Measurements from ENCODE around the gene LRWD1. TPM values are rescaled to one million over a fixed set of nuclear protein-coding genes. Genes with fewer than 3 reads are reported as not detected.

The LRWD1 gene
- total and polyA plus RNA-seq, 11 donors: 4.7 to 26.4 (median 9.7) TPM

DNA sequence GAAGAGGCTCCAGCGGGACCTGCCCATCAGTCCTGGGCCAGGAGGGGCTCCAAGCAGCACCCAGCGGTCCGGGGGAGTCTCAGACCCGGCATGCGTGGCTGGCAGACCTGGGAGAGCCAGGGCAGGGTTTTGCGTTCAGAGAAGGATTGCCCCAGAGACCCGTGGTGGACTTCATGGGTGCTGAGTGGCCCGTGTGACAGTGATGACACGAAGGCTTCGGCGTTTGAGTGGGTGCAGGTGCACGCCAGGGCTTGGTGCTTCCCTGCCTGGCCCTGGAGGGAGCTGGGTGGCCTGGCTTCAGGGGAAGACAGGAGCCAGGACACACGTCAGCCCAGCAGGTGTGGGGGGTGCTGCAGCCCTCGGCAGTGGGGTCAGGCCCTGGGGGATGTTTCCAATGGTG lies 17.5 kb upstream of the LRWD1 start:
- intact Hi-C loops (cut with DNase I): no loop called here
- no peaks in the 10 kb centered on the region for H3K27me3 ChIP-seq
- H3K4me3 ChIP-seq: no peak overlapping the region
- ATAC-seq: no peak
- no peak overlapping the region for H3K27ac ChIP-seq
- no peak for TF ChIP-seq POLR2A (IDR thresholded peaks at IDR 0.05)
- TF ChIP-seq, protein P1, sequence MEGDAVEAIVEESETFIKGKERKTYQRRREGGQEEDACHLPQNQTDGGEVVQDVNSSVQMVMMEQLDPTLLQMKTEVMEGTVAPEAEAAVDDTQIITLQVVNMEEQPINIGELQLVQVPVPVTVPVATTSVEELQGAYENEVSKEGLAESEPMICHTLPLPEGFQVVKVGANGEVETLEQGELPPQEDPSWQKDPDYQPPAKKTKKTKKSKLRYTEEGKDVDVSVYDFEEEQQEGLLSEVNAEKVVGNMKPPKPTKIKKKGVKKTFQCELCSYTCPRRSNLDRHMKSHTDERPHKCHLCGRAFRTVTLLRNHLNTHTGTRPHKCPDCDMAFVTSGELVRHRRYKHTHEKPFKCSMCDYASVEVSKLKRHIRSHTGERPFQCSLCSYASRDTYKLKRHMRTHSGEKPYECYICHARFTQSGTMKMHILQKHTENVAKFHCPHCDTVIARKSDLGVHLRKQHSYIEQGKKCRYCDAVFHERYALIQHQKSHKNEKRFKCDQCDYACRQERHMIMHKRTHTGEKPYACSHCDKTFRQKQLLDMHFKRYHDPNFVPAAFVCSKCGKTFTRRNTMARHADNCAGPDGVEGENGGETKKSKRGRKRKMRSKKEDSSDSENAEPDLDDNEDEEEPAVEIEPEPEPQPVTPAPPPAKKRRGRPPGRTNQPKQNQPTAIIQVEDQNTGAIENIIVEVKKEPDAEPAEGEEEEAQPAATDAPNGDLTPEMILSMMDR (IDR thresholded peaks at IDR 0.05): no peak
- H3K9me3 ChIP-seq: no peaks in the 10 kb centered on the region
- DNase-seq: no peak
- H3K4me1 ChIP-seq: peaks cover 0 to 4% (median 0%) of the 10 kb centered on the region in 12 donors
- peaks cover 0 to 37% (median 4%) of the 10 kb centered on the region in 9 donors for H3K36me3 ChIP-seq
- WGBS, 4 donors: 86 to 91% (median 87%) methylated on average over 13 to 14 of the region's 14 CpGs

DNA sequence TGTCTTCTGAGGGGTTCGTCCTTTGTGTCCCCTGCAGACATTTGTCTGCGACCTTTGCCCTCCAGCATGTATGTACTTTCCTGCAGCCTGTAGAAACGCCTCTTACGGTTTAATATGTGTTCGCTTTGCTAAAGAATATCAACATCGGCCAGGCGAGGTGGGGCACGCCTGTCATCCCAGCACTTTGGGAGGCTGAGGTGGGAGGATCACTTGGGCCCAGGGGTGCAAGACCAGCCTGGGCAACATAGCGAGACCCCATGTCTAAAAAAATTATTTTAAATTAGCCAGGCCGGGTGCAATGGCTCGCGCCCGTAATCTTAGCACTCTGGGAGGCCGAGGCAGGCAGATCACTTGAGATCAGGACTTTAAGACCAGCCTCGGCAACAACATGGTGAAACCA lies 15.6 kb upstream of the LRWD1 start:
- no peak overlapping the region for H3K27ac ChIP-seq
- H3K4me1 ChIP-seq: peaks cover 0 to 11% (median 0%) of the 10 kb centered on the region in 12 donors
- 93 to 98% (median 98%) methylated on average over 15 of the region's 15 CpGs for WGBS, 4 donors
- peaks cover 0 to 33% (median 4%) of the 10 kb centered on the region in 9 donors for H3K36me3 ChIP-seq
- no peak for ATAC-seq
- no peak overlapping the region for H3K4me3 ChIP-seq
- intact Hi-C loops (cut with DNase I): no loop called here
- no peak for DNase-seq
- H3K9me3 ChIP-seq: no peaks in the 10 kb centered on the region
- TF ChIP-seq, protein P1 (IDR thresholded peaks at IDR 0.05): no peak
- TF ChIP-seq POLR2A (IDR thresholded peaks at IDR 0.05): no peak
- H3K27me3 ChIP-seq: no peaks in the 10 kb centered on the region

DNA sequence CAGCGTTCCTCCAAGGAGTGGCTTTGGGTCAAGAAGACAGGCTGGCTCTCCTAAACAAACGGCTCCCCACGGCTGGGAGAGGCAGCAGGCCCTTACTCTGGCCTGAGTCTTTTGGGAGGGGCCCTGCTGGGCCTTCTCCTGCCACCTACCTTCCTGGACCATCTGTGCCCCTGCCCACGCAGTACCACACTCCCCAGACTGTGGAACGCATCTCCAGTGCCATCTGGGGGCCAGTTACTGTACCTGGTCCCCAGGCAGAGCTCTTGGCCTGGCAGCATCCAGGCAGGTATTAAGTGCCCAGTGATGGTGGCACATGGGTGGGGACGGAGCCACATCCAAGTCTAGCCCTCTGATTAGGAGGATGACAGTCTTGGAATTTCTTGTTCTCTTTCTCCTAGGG lies 14.5 kb upstream of the LRWD1 start:
- 78 to 87% (median 83%) methylated on average over 6 of the region's 6 CpGs for WGBS, 4 donors
- Histone ChIP-seq H3K27me3 (no peaks in the 10 kb centered on the region), H3K4me3 (no peak overlapping the region), H3K36me3 (peaks cover 0 to 30% (median 4%) of the 10 kb centered on the region in 9 donors), H3K9me3 (no peaks in the 10 kb centered on the region), H3K4me1 (peaks cover 0 to 11% (median 0%) of the 10 kb centered on the region in 12 donors), H3K27ac (no peak overlapping the region)
- TF ChIP-seq POLR2A (IDR thresholded peaks at IDR 0.05): no peak
- TF ChIP-seq, protein P1 (IDR thresholded peaks at IDR 0.05): peak in 1 of 12 donors; percentile 19
- ATAC-seq (no peak), DNase-seq (no peak)
- intact Hi-C loops (cut with DNase I): loop anchor here in 1 of 10 donors (10.0 kb wide), 1 partner anchor 45 kb away; no protein-coding TSS in a partner anchor

DNA sequence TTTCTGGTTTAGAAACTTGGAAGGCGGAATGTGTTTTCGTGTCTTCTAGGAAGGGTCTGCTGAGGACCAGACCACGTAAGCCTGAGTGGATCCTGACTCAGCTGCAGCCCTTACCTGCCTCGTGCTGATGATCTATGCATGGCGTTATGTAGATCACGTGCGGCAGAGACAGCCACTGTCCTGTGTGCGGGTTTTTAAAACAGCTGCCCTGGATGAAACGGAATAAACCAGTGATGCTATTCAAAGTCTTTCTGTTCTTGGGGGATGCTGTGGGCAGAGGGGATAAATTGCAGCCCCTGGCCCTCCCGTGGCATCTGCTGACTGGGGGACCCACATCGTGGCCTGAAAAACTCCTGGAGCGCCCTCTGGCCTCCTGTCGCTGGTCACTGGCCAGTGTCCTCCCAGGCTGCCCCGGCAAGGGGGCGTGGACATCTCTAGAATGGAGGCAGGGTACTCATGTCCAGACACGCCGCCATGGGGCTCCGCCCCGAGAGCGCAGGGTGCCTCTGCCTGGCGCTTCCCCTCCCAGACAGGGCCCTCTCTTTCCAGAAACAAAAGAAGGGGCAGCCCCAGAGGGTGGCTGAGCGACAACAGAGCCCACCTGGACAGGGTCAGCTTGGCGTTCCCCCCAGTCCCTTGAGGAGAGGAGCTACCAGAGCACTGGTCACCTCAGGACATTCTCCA lies 13.3 kb upstream of the LRWD1 start:
- TF ChIP-seq POLR2A (IDR thresholded peaks at IDR 0.05): no peak
- TF ChIP-seq, protein P1 (IDR thresholded peaks at IDR 0.05): no peak
- ATAC-seq (no peak), DNase-seq (no peak)
- Histone ChIP-seq H3K36me3 (peaks cover 0 to 29% (median 9%) of the 10 kb centered on the region in 9 donors), H3K27me3 (no peaks in the 10 kb centered on the region), H3K9me3 (no peaks in the 10 kb centered on the region), H3K27ac (no peak overlapping the region), H3K4me3 (no peak overlapping the region), H3K4me1 (peaks cover 0 to 11% (median 0%) of the 10 kb centered on the region in 12 donors)
- WGBS, 4 donors: 50 to 61% (median 54%) methylated on average over 17 to 23 of the region's 23 CpGs
- intact Hi-C loops (cut with DNase I): loop anchor here in 1 of 10 donors (10.0 kb wide), 1 partner anchor 47 kb away; no protein-coding TSS in a partner anchor

Data from heart left ventricle (tissue), 16 donors.